Measurements from ENCODE around the gene CCNF. TPM values are rescaled to one million over a fixed set of nuclear protein-coding genes. Genes with fewer than 3 reads are reported as not detected.

CCNF gene
- total and polyA plus RNA-seq, 4 donors: 0.88 to 46.3 (median 1.8) TPM

- H3K4me3 ChIP-seq (ENCODE audit: low read depth in 1 of 3, low read length in 3 of 3): peak overlapping the region in 1 of 3 donors; percentile 87
- peaks cover 37 to 80% (median 58%) of the 10 kb centered on the region in 4 donors for H3K4me1 ChIP-seq (ENCODE audit: control insufficient read depth in 4 of 4, insufficient read depth in 4 of 4, low read length in 3 of 4)
- H3K27me3 ChIP-seq (ENCODE audit: control insufficient read depth in 4 of 4, insufficient read depth in 4 of 4, low read length in 3 of 4): no peaks in the 10 kb centered on the region
- DNase-seq (ENCODE audit: low spot score): no peak
- TF ChIP-seq FOXA1 (IDR thresholded peaks at IDR 0.05): no peak
- no peak for TF ChIP-seq HNF4G (IDR thresholded peaks at IDR 0.05)
- TF ChIP-seq FOXA2 (IDR thresholded peaks at IDR 0.05): no peak
- no peak for TF ChIP-seq TAF1 (conservative IDR thresholded peaks at IDR 0.05)
- TF ChIP-seq NR2F2 (IDR thresholded peaks at IDR 0.05): no peak
- TF ChIP-seq ATF3 (IDR thresholded peaks at IDR 0.05): no peak
- TF ChIP-seq SP1 (IDR thresholded peaks at IDR 0.05): no peak
- TF ChIP-seq RXRA (IDR thresholded peaks at IDR 0.05): no peak
- TF ChIP-seq GABPA (IDR thresholded peaks at IDR 0.05 in 1 of 2, conservative IDR thresholded peaks at IDR 0.05 in 1 of 2): no peak
- no peak for TF ChIP-seq CTCF (IDR thresholded peaks at IDR 0.05; ENCODE audit: low read depth, low read length, missing input control)
- TF ChIP-seq, protein P1, sequence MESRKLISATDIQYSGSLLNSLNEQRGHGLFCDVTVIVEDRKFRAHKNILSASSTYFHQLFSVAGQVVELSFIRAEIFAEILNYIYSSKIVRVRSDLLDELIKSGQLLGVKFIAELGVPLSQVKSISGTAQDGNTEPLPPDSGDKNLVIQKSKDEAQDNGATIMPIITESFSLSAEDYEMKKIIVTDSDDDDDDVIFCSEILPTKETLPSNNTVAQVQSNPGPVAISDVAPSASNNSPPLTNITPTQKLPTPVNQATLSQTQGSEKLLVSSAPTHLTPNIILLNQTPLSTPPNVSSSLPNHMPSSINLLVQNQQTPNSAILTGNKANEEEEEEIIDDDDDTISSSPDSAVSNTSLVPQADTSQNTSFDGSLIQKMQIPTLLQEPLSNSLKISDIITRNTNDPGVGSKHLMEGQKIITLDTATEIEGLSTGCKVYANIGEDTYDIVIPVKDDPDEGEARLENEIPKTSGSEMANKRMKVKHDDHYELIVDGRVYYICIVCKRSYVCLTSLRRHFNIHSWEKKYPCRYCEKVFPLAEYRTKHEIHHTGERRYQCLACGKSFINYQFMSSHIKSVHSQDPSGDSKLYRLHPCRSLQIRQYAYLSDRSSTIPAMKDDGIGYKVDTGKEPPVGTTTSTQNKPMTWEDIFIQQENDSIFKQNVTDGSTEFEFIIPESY (IDR thresholded peaks at IDR 0.05): no peak
- no peak for TF ChIP-seq MAX (IDR thresholded peaks at IDR 0.05)
- WGBS: 8% methylated on average over 49 of the region's 49 CpGs
- no peaks in the 10 kb centered on the region for H3K36me3 ChIP-seq (ENCODE audit: control insufficient read depth in 4 of 4, insufficient read depth in 3 of 4, low read depth in 1 of 4, low read length in 3 of 4)
- no peak overlapping the region for H3K27ac ChIP-seq (ENCODE audit: low read depth in 1 of 2, low read length in 2 of 2)
- H3K9me3 ChIP-seq (ENCODE audit: control insufficient read depth in 4 of 4, low read length in 3 of 4): no peaks in the 10 kb centered on the region
- H3K9ac ChIP-seq (ENCODE audit: low read depth in 1 of 2, low read length in 2 of 2): no peak overlapping the region
Observed at GRCh38 chr16:2473446-2473926, 44.2 kb downstream of the CCNF start.

- WGBS: under 1% methylated on average over 100 of the region's 100 CpGs
- Histone ChIP-seq H3K27me3 (ENCODE audit: control insufficient read depth in 4 of 4, insufficient read depth in 4 of 4, low read length in 3 of 4) (no peaks in the 10 kb centered on the region), H3K36me3 (ENCODE audit: control insufficient read depth in 4 of 4, insufficient read depth in 3 of 4, low read depth in 1 of 4, low read length in 3 of 4) (no peaks in the 10 kb centered on the region), H3K4me3 (ENCODE audit: low read depth in 1 of 3, low read length in 3 of 3) (peak overlapping the region; percentile 56 to 87 (median 67)), H3K27ac (ENCODE audit: low read depth in 1 of 2, low read length in 2 of 2) (peak overlapping the region; percentile 87 to 91), H3K4me1 (ENCODE audit: control insufficient read depth in 4 of 4, insufficient read depth in 4 of 4, low read length in 3 of 4) (peaks cover 30 to 74% (median 52%) of the 10 kb centered on the region in 4 donors), H3K9me3 (ENCODE audit: control insufficient read depth in 4 of 4, low read length in 3 of 4) (no peaks in the 10 kb centered on the region), H3K9ac (ENCODE audit: low read depth in 1 of 2, low read length in 2 of 2) (peak overlapping the region in 1 of 2 donors; percentile 5)
- TF ChIP-seq FOXA1 (IDR thresholded peaks at IDR 0.05): no peak
- peak; percentile 34 for TF ChIP-seq CTCF (IDR thresholded peaks at IDR 0.05; ENCODE audit: low read depth, low read length, missing input control)
- DNase-seq (ENCODE audit: low spot score): peak; percentile 67
Observed at GRCh38 chr16:2473999-2474876, 45.0 kb downstream of the CCNF start.
